ENCODE measurements around the gene CASKIN1.
"Not testable (repeated sequence)": the region's sequence is repeated elsewhere in the genome, so short reads cannot be mapped to it uniquely, and the experiment has no call there.

CASKIN1 gene

GRCh38 chr16:2210009-2210332, 13.6 kb upstream of the CASKIN1 start:
- H3K4me3 ChIP-seq (ENCODE audit: low read depth, low read length): no peak overlapping the region

GRCh38 chr16:2209258-2210008, 13.0 kb upstream of the CASKIN1 start:
- no peak overlapping the region for H3K4me3 ChIP-seq (ENCODE audit: low read depth, low read length)

GRCh38 chr16:2208772-2209171, 12.4 kb upstream of the CASKIN1 start:
- H3K4me3 ChIP-seq (ENCODE audit: low read depth, low read length): no peak overlapping the region

GRCh38 chr16:2208308-2208707, 11.9 kb upstream of the CASKIN1 start:
- H3K4me3 ChIP-seq (ENCODE audit: low read depth, low read length): no peak overlapping the region

DNA sequence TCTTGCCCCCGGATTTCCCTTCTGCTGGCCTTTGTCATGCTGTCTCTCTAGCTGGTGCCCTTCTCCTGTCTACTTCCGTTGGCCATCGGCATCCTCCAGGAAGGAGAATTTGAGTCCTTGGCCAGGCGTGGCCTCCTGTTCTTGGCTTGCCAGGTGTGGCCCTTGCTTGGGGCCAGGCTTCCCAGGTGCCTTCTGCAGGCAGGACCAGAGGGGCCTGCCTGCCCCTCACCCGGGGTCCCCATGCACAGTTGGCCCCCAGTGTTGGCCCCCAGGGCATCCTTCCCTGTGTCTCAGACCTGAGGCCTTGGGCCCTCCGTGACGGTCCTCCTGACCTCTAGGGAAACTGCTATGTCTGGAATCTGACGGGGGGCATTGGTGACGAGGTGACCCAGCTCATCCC, 11.5 kb upstream of the CASKIN1 start:
- no peak overlapping the region for H3K4me3 ChIP-seq (ENCODE audit: low read depth, low read length)

DNA sequence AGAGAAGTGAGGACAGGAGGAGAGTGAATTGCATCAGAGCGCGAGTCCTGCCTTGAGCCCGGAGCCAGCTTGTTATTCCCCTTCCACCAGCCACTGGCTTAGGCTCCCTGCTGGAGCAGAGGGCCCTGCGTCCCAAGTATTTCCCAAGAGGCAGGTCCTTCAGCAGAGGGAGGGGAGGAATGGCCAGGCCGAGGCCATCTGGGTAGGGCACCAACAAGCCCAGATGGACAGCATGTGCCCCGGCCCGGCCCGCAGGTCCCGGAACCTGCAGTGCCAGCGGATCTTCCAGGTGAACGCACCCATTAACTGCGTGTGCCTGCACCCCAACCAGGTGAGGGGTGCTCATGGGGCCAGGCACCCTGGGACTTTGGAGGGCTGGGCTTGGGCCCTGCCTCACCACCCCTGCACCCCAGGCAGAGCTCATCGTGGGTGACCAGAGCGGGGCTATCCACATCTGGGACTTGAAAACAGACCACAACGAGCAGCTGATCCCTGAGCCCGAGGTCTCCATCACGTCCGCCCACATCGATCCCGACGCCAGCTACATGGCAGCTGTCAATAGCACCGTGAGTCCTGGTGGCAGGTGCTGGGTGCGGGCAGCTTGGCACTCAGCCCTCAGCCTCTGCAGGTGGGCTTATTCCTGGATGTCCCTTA, 10.5 kb upstream of the CASKIN1 start:
- no peak overlapping the region for H3K4me3 ChIP-seq (ENCODE audit: low read depth, low read length)

- H3K4me3 ChIP-seq (ENCODE audit: low read depth, low read length): peak overlapping the region; percentile 89
Measured at GRCh38 chr16:2206420-2206779, 10.0 kb upstream of the CASKIN1 start.

DNA sequence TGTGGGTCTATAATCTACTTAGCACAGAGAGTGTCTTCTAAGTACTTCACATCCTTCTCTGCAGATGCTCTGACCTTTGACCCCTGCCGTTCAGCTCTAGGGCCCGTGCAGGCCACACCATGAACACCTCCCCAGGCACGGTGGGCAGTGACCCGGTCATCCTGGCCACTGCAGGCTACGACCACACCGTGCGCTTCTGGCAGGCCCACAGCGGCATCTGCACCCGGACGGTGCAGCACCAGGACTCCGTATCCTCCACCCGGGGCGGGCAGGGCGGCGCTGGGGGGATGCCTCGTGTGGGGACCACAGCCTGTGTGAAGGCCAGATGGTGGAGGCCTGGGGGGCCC, 9.5 kb upstream of the CASKIN1 start:
- peak overlapping the region; percentile 89 for H3K4me3 ChIP-seq (ENCODE audit: low read depth, low read length)

GRCh38 chr16:2205104-2205966, 8.9 kb upstream of the CASKIN1 start, which contains the start of gene MLST8:
Gene MLST8, plus strand, starts transcription at chr16:2205454. Its CDS starts 632 bp downstream, at chr16:2206086.
- H3K4me3 ChIP-seq (ENCODE audit: low read depth, low read length): peak within 1 kb of the TSS; percentile 89

DNA sequence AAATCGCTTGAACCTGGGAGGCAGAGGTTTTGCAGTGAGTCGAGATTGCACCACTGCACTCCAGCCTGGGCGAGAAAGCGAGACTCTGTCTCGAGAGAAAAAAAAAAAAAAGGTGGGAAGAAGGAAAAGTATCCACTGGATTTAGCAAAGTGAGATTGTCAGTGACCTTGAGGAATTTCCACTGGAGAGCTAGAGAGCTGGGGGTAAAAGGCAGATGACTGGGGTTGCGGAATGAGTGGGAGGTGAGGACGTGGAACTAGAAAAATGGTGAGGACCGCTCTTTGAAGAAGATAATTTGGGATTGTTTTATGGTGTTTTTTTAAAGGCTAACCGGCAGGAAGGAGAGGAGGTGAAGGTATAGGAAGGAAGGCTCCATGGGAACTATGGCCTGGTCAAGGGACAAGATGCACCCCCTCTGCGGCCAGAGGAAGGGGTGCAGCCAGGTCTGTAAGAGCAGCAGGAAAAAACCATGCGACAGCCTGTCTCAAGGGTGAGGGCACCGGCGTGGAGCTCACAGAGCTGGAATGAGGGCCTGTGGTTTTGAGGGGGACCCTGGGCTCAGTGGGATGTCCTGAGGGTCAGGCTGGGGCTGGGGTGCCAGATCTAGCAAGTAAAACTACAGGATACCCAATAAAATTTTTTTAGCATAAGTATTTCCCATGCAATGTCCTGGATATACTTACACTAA, 8.2 kb upstream of the CASKIN1 start:
- H3K4me3 ChIP-seq (ENCODE audit: low read depth, low read length): peak overlapping the region; percentile 89

- H3K4me3 ChIP-seq (ENCODE audit: low read depth, low read length): not testable (repeated sequence)
Measured at GRCh38 chr16:2203119-2203688, 6.8 kb upstream of the CASKIN1 start.

GRCh38 chr16:2200313-2200712, 3.9 kb upstream of the CASKIN1 start:
- H3K4me3 ChIP-seq (ENCODE audit: low read depth, low read length): no peak overlapping the region

GRCh38 chr16:2199621-2200139, 3.3 kb upstream of the CASKIN1 start:
- no peak overlapping the region for H3K4me3 ChIP-seq (ENCODE audit: low read depth, low read length)

DNA sequence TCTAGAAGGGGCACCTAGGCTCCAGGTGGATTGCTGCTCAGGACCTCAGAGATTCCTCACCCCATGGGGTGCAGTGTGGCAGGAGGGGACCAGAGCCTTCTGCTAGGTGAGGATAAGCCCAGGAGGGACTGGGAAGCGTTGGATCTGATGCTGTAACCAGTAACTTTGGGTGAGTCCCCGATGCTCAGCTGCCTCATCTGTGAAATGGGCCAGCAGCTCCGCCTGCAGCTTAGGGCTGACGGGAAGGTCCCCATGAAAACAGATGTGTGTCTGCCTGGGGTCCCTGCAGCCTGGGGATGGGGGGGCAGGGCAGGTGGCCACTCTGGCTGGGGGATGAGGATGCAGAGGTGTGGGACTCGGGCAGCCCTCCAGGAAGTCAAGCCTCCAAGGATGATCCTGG, 2.7 kb upstream of the CASKIN1 start:
- no peak overlapping the region for H3K4me3 ChIP-seq (ENCODE audit: low read depth, low read length)

DNA sequence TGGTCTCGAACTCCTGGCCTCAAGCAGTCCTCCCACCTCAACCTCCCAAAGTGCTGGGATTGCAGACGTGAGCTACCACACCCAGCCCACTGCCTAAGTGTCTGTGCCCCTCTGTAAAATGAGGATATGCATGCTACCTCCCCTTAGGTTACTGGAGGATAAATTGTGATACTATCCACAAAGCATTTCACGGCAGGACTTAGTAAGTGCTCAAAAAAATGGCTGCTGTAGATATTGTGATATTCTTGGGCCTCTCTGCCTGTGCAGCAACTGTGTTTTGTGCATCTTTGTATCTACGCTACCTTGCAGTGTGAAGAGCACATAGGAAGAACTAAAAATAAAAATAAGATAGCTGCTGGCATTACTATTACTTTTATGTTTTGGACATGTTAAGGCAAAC, 1.9 kb upstream of the CASKIN1 start:
- no peak overlapping the region for H3K4me3 ChIP-seq (ENCODE audit: low read depth, low read length)

DNA sequence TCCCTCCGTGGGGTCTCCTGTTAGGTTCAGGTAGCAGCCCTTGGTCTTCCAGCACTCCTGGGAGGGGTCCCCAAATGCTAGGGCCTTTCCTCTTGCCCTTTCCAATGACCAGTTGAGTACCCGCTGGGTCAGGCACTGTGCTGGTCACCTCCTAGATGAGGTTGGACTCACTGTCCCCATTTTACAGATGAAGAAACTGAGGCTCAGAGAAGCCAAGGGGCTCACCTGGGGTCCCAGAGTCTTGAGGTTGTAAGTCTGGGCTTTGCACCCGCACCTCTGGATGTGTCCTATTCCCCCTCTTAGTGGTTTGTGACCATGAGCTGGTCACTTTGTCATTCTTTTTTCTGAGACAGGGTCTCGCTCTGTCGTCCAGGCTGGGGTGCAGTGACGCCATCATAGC, 1.4 kb upstream of the CASKIN1 start:
- H3K4me3 ChIP-seq (ENCODE audit: low read depth, low read length): no peak overlapping the region

GRCh38 chr16:2196981-2197511, 641 bp upstream of the CASKIN1 start:
- H3K4me3 ChIP-seq (ENCODE audit: low read depth, low read length): peak overlapping the region; percentile 37

DNA sequence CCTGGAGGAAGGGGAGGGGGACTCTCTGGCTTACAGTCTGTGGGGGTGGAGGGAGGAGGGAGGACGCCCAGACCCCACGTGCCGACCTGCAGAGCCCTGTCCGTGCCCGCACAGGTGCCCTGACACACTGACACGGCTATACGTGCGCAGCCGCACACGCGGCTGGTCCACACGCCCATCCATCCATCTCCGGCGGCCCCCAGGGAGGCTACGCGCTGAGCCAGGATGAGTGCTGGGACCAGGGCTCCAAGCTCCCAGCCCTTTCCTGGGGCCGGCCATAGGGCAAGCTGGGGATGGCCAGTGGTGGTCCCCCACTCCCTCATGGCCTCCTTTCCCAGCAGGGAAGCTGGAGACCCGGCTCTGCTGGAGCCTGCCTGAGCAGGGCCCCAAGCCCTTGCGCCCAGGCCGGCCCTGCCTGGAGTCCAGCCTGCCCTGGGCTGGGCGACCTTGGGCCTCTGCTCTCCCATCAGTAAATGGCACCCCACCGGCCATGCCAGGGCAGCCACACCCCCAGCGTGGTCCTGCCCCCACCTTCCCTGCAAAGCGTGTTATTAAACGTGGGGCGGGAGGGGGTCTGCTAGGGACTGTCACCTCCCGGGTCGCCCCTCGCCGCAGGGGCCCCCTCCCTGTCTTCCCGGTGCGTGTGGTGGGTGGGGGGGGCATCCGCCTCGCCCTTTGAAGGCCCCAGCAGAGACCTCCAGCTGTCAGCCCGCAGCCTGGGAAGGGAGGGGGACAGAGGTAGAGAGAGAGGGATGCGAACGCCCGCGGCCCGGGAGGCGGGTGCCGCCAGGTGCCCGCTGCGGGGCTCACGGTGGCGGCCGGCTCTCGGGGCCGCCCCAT, 863 bp downstream of the CASKIN1 start:
- peak overlapping the region; percentile 30 for H3K4me3 ChIP-seq (ENCODE audit: low read depth, low read length)

- no peak overlapping the region for H3K4me3 ChIP-seq (ENCODE audit: low read depth, low read length)
Measured at GRCh38 chr16:2194852-2195321, 1.5 kb downstream of the CASKIN1 start.

All from iPS-11a (cell line).